B cell (primary cell): ENCODE data around the gene NFKBIA.

Experiments
- CTCF ChIP-seq: fragments of 200-600 bp; IDR thresholded peaks from one replicate; pipeline ENCODE4 v1.8.0; 2022; ENCODE audit warnings: antibody characterized with exemption, mild to moderate bottlenecking
- EZH2 ChIP-seq: IDR thresholded peaks from 2 replicates; pipeline ENCODE4 v1.6.1; 2012; ENCODE audit warnings: borderline replicate concordance, low read depth, mild to moderate bottlenecking, moderate library complexity, low read length; ENCODE audit not compliant: insufficient read depth, poor library complexity, severe bottlenecking

- TF ChIP-seq CTCF (no peak), EZH2 (no peak)
Measured at GRCh38 chr14:35370969-35371368, 33.6 kb downstream of the NFKBIA start.
